Caki2 (cell line): ENCODE data around the gene NRL. TPM values are rescaled to one million over a fixed set of nuclear protein-coding genes. Genes with fewer than 3 reads are reported as not detected.
"Not testable (repeated sequence)": the region's sequence is repeated elsewhere in the genome, so short reads cannot be mapped to it uniquely, and the experiment has no call there.

Source experiments
- DNase-seq: peaks from one replicate; pipeline ENCODE4 v3.0.0-alpha.2; 2015; ENCODE audit warnings: low read depth
- in situ Hi-C: cut with HindIII; loops from 2 replicates; pipeline ENCODE4 v1.10.0; 2016; ENCODE audit warnings: low sequenced_read_pairs, low pct_unique_long_range_greater_than_20kb, mixed read lengths
- total RNA-seq: library from RNA; depleted of rRNA; stranded (reverse); fragments of >200 nt; shearing (Covaris generic); gene quantifications from 2 replicates; pipeline ENCODE4 v1.2.3, GENCODE V29; 2014; ENCODE audit warnings: low replicate concordance

Gene NRL
- total RNA-seq, 1 experiment from 2014 or later: 1.8 TPM

DNA sequence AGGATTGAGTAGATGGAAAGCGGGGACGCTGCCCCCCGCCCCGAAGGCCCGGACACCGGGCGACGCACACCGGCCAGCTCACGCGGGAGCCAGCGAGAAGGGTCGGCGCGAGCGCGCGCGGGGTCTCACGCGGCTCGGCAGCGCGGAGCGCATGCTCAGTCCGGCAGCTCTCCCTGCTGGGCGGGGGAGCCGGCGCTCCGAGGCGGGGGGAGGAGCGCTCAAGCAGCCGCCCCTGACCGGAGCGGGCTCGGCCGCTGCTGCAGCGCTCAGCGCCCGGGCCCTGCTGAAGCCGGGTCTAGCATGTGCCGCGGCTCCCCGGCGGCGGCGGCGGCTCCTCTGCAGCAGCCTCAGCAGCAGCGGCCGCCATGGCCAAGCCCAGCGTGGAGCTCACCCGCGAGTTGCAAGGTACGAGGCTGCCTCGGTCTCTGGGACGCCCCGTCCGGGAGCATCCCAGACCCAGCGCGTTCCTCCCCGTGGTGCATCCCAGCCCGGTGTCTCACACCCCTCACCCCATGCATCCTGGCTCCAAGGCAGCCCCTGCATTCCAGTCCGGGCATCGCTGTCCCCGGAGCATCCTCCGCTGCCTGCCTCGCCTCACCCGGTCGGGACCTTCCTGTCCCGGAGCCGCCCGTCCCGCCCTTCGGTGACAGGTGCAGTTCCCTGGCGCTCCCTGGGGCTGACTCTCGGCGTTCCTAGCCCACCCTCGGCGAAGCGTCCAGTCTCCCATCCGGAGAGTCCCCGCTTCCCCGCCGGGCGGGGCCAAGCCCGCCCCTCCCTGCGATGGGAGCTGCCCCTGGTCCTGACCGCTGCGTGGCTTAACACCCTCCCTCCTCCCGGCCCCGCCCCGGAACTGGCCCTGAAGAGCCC is 62.7 kb downstream of the NRL start, which contains the start of gene CARMIL3:
CARMIL3 (plus strand) TSS at position 221 of the 867 bp plus-strand sequence; CDS start at position 366, 145 bp downstream.
- peak; percentile 58 for DNase-seq
- in situ Hi-C loops: no loop called here

- in situ Hi-C loops: no loop called here
- no peak for DNase-seq
These were observed 63.5 kb downstream of the NRL start for GRCh38 chr14:24051176-24051788.

DNA sequence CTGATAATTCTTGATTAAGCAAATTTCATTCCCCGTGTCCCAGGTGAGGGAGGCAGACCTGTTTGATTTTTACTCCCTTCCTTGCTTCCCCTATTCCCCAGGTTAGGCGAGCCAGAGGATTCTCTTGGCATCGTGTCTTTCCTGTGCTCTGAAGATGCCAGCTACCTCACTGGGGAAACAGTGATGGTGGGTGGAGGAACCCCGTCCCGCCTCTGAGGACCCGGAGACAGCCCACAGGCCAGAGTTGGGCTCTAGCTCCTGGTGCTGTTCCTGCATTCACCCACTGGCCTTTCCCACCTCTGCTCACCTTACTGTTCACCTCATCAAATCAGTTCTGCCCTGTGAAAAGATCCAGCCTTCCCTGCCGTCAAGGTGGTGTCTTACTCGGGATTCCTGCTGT is 64.0 kb downstream of the NRL start:
- in situ Hi-C loops, DNase-seq: not testable (repeated sequence)

DNA sequence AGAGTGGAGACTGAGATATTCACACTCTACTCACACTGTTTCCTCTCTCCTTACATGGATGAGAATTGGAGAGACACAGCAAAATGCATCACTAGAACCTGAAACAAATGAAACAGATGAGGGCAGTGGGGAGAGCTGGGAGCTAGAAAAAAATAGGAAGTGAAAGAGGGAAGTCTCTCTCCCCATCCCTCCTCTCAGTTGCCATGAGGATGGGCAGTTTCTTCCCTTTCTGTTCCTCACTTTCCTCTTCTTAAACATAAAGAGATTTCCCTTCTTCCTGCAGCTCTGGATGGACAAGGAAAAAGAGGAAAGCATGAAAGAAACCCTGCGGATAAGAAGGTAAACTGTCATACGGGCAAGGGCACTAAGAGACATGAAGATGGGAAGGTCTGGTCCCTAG is 65.7 kb downstream of the NRL start:
- DNase-seq, in situ Hi-C loops: not testable (repeated sequence)

DNA sequence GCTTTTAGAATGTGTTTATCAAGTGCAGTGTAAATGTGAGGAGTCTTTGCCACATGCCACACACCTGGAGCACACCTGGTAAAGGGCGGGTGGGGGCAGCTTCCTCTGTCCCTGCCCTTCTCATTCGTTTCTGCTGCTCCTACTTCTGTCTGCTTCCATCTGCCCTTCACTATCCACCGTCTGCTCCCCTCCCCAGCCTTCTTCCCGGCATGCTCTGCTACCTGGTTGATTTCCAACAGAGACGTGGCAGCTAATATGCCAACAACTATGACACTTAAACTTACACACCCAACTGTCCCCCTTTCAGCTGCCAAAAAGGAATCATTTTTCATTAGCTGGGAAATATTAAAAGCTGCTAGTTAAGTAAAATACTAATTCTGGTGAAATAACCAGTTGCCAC is 72.0 kb downstream of the NRL start:
- in situ Hi-C loops: no loop called here
- DNase-seq: no peak

GRCh38 chr14:24040692-24041091 is 74.1 kb downstream of the NRL start:
- in situ Hi-C loops: no loop called here
- DNase-seq: no peak

- DNase-seq: no peak
- in situ Hi-C loops: no loop called here
These were observed 76.1 kb downstream of the NRL start for GRCh38 chr14:24038686-24039085.

DNA sequence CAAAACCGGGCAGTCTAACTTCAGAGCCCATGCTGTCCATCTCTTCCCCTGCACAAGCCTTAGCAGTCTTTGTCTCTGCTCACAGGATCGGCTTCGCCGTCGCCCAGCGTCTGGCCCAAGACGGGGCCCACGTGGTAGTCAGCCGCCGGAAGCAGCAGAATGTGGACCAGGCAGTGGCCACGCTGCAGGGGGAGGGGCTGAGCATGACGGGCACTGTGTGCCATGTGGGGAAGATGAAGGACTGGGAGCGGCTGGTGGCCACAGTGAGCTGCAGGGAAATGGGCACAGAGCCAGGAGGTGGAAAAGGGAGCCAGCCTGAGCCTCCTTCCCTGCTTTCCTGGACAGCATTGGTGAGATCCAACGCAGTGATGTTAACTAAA is 77.1 kb downstream of the NRL start:
- DNase-seq: no peak
- in situ Hi-C loops: no loop called here

- DNase-seq, in situ Hi-C loops: not testable (repeated sequence)
These were observed 77.6 kb downstream of the NRL start for GRCh38 chr14:24036963-24037657.

- in situ Hi-C loops: no loop called here
- DNase-seq: peak; percentile 80
These were observed 78.4 kb downstream of the NRL start for GRCh38 chr14:24036169-24036962.

DNA sequence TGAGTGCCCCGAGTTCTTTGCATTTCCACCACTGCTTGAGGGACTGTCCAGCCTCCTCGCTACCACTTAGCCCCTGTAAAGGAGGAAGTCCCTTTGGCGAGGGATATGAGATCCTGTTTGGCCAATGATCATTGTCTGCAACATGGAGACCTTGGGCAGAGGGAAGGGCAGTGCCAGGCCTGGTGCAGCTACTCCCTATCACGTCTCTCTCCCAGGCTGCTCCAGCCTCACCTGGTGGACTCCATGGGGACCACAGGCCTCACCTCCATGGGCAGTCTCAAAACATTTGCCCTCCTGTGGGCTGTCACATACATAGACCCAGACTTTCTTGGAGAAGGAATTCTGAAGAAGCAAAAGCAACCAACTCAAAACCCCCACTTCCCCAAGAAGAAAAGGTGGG is 79.0 kb downstream of the NRL start:
- DNase-seq, in situ Hi-C loops: not testable (repeated sequence)

DNA sequence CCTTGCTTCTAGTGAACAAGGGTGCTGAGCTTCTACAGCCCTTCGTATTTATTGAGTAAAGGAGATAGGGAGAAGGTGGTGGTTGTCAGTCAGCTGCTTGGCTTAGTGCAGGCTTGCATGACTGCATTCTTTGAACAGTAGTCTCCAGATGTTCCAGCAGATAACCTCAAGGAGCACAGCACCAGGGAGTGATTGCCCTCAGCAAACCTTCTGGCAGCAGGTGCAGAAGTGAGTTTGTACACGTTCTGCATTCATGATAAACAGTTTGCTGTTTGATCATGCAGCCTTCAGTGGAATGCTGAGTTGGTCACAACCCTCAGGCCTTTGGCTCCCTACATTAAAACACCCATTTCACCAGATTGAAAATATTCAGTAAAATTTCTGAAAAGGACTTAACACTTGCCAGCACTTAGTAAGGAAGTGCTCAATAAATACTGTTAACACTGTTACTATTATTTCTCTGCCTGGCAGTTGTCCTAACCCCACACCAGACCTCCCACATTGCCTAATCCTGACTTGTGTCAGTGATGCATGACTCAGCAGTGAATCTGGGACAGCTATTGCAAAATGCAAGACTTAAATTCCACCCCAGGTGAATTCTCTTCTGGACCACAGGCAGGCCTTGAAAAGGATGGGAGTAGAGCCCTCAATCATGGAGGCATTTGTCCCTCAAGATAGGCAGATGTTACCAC is 81.9 kb downstream of the NRL start:
- DNase-seq: no peak
- in situ Hi-C loops: no loop called here

DNA sequence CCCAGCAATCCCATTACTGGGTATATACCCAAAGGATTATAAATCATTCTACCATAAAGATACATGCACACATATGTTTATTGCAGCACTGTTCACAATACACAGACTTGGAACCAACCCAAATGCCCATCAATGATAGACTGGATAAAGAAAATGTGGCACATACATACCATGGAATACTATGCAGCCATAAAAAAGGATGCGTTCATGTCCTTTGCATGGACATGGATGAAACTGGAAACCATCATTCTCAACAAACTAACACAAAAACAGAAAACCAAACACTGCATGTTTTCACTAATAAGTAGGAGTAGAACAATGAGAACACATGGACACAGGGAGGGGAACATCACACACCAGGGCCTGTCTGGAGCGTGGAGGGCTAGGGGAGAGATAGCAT is 83.4 kb downstream of the NRL start:
- DNase-seq, in situ Hi-C loops: not testable (repeated sequence)

GRCh38 chr14:24029687-24030086 is 85.1 kb downstream of the NRL start:
- not testable (repeated sequence) for DNase-seq

More at GRCh38 chr14:24029687-24030086, 85.1 kb downstream of the NRL start:
- in situ Hi-C loops: not testable (repeated sequence)
